ENCODE measurements around the gene PTPRM.

Gene PTPRM

DNA sequence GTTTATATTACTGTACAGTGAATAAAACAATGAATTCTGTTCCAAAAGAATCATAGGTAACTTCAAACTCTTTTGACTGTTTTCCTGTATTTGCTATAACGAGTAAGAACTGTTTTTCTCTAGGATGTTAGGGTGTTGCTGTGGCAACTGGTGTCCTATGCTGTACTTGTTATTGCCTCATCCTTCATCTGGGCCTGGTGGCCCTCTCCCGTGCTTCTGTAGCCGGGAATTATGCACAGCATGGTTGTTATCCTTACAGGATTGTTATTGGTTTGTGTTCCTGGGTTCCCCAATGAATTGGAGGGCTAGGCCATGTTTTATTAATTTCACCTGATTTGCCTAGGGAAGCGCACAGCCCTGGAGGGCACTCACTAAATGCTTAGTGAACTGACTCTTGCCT lies 279.2 kb downstream of the PTPRM start:
- CTCF ChIA-PET = no interaction called here
- no peak overlapping the region for H3K27ac ChIP-seq
- TF ChIP-seq CTCF (conservative IDR thresholded peaks at IDR 0.05; ENCODE audit: low read depth) = no peak
- no peak for DNase-seq (ENCODE audit: low spot score)
- POLR2A ChIA-PET (ENCODE audit: low non-redundant PET) = no interaction called here

- ChIA-PET CTCF (interaction anchor here (0.7 kb wide), 1 partner anchor 57 kb away, joined by 4 read pairs; no protein-coding TSS in a partner anchor), POLR2A (ENCODE audit: low non-redundant PET) (no interaction called here)
- no peak for DNase-seq (ENCODE audit: low spot score)
- no peak overlapping the region for H3K27ac ChIP-seq
- no peak for TF ChIP-seq CTCF (conservative IDR thresholded peaks at IDR 0.05; ENCODE audit: low read depth)
These were observed 280.4 kb downstream of the PTPRM start for GRCh38 chr18:7847357-7848053.

DNA sequence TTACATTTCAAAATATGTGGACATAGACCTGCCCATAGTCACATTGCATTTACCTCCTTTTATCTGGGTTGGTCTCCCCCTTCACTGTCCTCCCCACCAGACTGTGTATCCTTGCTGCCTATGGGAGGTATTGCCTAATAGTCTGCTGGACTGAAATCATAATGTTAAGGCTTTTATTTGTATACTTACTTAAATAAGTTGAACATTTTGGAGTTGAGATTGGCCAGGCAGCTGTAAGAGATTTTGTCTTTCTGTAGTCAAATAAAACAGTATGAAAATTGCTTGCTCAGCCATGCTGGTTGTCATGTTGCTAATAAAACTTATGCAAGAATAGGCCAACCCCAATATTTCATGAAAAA lies 280.9 kb downstream of the PTPRM start:
- DNase-seq (ENCODE audit: low spot score) = no peak
- ChIA-PET POLR2A (ENCODE audit: low non-redundant PET) (no interaction called here), CTCF (no interaction called here)
- no peak overlapping the region for H3K27ac ChIP-seq
- no peak for TF ChIP-seq CTCF (conservative IDR thresholded peaks at IDR 0.05; ENCODE audit: low read depth)

- no peak for TF ChIP-seq CTCF (conservative IDR thresholded peaks at IDR 0.05; ENCODE audit: low read depth)
- CTCF ChIA-PET = no interaction called here
- no peak for DNase-seq (ENCODE audit: low spot score)
- no peak overlapping the region for H3K27ac ChIP-seq
- POLR2A ChIA-PET (ENCODE audit: low non-redundant PET) = no interaction called here
These were observed 283.3 kb downstream of the PTPRM start for GRCh38 chr18:7850446-7850845.

DNA sequence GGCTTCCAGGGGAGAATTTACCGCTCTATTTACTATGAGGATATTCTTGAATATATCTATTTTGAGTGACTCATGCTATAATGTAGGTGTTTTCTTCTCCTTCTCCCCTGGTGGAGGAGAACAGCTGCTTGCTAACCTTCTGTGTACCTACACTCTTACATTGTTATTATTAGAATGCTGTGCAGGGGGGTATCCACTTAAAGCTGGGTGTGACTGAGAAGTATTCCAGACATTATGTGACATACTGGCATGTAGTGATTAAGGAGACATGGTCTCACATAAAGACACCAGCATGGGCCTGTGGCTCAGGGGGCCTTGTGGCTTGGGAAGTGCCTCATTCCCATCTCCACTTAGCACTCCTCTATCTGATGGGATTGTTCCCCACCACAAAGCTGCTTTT lies 287.9 kb downstream of the PTPRM start:
- no peak for TF ChIP-seq CTCF (conservative IDR thresholded peaks at IDR 0.05; ENCODE audit: low read depth)
- DNase-seq (ENCODE audit: low spot score) = no peak
- POLR2A ChIA-PET (ENCODE audit: low non-redundant PET) = no interaction called here
- CTCF ChIA-PET = no interaction called here
- H3K27ac ChIP-seq = no peak overlapping the region

DNA sequence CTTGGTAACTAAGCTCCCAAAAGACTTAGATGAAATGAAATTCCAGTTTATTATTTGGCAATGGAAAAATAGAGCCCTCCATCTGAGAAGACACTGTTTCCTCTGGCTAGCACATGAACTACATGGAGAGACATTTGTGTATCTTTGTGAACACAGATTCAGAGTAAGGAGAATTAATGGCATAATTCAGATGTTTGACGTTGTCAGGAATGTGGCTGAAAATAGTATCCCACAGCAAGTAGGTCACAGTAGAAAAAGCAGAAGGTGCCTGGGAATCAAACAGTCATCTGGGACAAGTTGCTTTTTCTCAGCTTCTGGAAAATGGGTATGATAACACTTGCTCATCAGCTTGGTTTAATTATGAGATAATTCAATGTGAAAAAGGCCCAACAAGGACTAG lies 288.6 kb downstream of the PTPRM start:
- H3K27ac ChIP-seq = no peak overlapping the region
- DNase-seq (ENCODE audit: low spot score) = no peak
- ChIA-PET CTCF (no interaction called here), POLR2A (ENCODE audit: low non-redundant PET) (no interaction called here)
- TF ChIP-seq CTCF (conservative IDR thresholded peaks at IDR 0.05; ENCODE audit: low read depth) = no peak

DNA sequence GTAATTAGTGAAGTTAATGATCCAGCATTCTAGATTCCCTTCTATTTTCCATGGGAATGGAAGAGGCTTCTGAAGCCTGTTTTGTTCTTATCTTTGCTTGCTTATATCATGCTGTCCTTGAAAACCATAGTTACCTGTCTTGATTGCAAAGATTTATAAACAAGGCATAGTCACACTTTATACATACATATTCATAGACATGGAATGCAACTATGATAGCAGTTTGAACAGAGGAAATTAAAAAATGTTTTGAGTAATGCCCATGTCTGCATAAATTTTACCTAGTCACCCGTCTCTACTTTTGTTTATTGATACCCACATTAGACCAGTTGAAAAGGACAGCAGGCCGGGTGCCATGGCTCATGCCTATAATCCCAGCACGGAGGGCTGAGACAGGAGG lies 289.0 kb downstream of the PTPRM start:
- POLR2A ChIA-PET (ENCODE audit: low non-redundant PET) = no interaction called here
- DNase-seq (ENCODE audit: low spot score) = no peak
- TF ChIP-seq CTCF (conservative IDR thresholded peaks at IDR 0.05; ENCODE audit: low read depth) = no peak
- H3K27ac ChIP-seq = no peak overlapping the region
- CTCF ChIA-PET = no interaction called here

Measured in RWPE1 (cell line).